Ectodermal cell (in vitro differentiated cells): ENCODE data around the gene C17orf78. TPM values are rescaled to one million over a fixed set of nuclear protein-coding genes. Genes with fewer than 3 reads are reported as not detected.
"Not testable (repeated sequence)": the region's sequence is repeated elsewhere in the genome, so short reads cannot be mapped to it uniquely, and the experiment has no call there.

ENCODE experiments used
- H3K27ac ChIP-seq: 2 replicates; pipeline ENCODE4 v1.7.0; 2013; ENCODE audit warnings: mild to moderate bottlenecking, low read depth, low read length; ENCODE audit not compliant: insufficient read depth, poor library complexity, severe bottlenecking
- H3K27me3 ChIP-seq: 2 replicates; pipeline ENCODE4 v1.7.0; 2013; ENCODE audit warnings: mild to moderate bottlenecking, low read length; ENCODE audit not compliant: insufficient read depth, control insufficient read depth, poor library complexity, severe bottlenecking
- H3K36me3 ChIP-seq: one replicate; pipeline ENCODE4 v1.7.0; 2013; ENCODE audit warnings: low read length; ENCODE audit not compliant: control insufficient read depth, insufficient read depth
- H3K4me1 ChIP-seq: one replicate; pipeline ENCODE4 v1.7.0; 2013; ENCODE audit warnings: low read length; ENCODE audit not compliant: control insufficient read depth, insufficient read depth
- H3K4me3 ChIP-seq: 2 replicates; pipeline ENCODE4 v1.7.0; 2013; ENCODE audit warnings: low read depth, low read length, control low read depth; ENCODE audit not compliant: insufficient read depth
- H3K9me3 ChIP-seq: 2 replicates; pipeline ENCODE4 v1.7.0; 2013; ENCODE audit warnings: mild to moderate bottlenecking, low read length, moderate library complexity; ENCODE audit not compliant: control insufficient read depth
- WGBS, 2 experiments: methylation state at CpG; one replicate each; pipeline ENCODE4 v1.1.7; 2013; ENCODE audit warnings: missing lambda C conversion rate in 2 of 2; 5-methylcytosine and 5-hydroxymethylcytosine counted together
- polyA plus RNA-seq, 4 experiments: library from polyadenylated mRNA; stranded (reverse); fragments of 50-300 nt; gene quantifications; one replicate each; pipeline ENCODE4 v1.2.3, GENCODE V29; 2013

The C17orf78 gene
- not detected for polyA plus RNA-seq (2013, experiment 1 of 4)
- polyA plus RNA-seq (2013, experiment 2 of 4) = not detected
- polyA plus RNA-seq (2013, experiment 3 of 4) = not detected
- polyA plus RNA-seq (2013, experiment 4 of 4) = not detected

- H3K4me1 ChIP-seq = no peaks in the 10 kb centered on the region
- no peaks in the 10 kb centered on the region for H3K9me3 ChIP-seq
- H3K4me3 ChIP-seq = no peak within 1 kb of the TSS
- H3K27ac ChIP-seq = no peak within 1 kb of the TSS
- H3K27me3 ChIP-seq = no peaks in the 10 kb centered on the region
- no peaks in the 10 kb centered on the region for H3K36me3 ChIP-seq
- 93 to 94% methylated on average over 7 of the region's 7 CpGs for WGBS, 2 experiments
These were observed at the start of gene C17orf78 for GRCh38 chr17:37375706-37376105. Gene C17orf78 (plus strand): TSS chr17:37375985. CDS start chr17:37376093, 108 bp downstream.

DNA sequence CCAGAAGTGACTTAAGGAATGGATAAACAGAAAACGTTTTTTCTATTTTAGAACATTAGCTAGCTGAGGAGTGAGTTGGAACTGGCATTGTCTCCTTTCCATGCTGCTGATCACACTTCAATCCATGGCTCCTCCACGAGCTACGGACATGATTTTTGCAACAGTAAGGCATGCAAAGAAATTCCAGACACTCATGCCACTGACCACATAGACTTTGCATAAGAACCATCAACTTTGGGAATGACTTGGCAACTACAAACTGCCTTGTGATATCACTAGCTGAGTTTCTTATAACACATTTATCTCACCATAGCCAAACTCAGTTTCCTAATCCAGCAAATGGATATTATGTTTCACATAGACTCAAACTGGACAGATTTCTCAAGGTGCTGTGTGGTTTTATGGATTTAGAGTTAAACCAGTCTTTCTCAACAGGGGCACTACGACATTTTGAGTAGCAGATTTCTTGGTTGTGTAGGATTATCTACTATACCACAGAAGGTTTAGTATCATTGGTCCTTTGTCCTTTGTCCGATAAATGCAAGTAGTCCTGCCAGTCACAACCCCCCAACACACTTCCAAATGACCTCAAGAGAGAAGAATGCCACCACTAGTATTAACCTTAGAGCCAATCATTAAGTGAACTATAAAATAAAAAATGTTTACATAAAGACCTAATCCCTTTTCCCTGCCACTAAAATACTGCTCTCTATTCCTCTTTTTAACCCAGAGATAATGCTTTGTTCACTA, 48.3 kb upstream of the C17orf78 start:
- Histone ChIP-seq H3K27me3 (no peaks in the 10 kb centered on the region), H3K4me3 (no peak overlapping the region), H3K27ac (no peak overlapping the region), H3K36me3 (peaks cover 18% of the 10 kb centered on the region), H3K4me1 (no peaks in the 10 kb centered on the region), H3K9me3 (no peaks in the 10 kb centered on the region)
- 88 to 91% methylated on average over 5 of the region's 5 CpGs for WGBS, 2 experiments

GRCh38 chr17:37338847-37339246, 36.9 kb upstream of the C17orf78 start:
- Histone ChIP-seq H3K27ac (no peak overlapping the region), H3K27me3 (no peaks in the 10 kb centered on the region), H3K4me1 (no peaks in the 10 kb centered on the region), H3K9me3 (no peaks in the 10 kb centered on the region), H3K36me3 (no peaks in the 10 kb centered on the region), H3K4me3 (no peak overlapping the region)
- 93 to 95% methylated on average over 3 of the region's 3 CpGs for WGBS, 2 experiments

- no peaks in the 10 kb centered on the region for H3K36me3 ChIP-seq
- no peaks in the 10 kb centered on the region for H3K4me1 ChIP-seq
- no peak overlapping the region for H3K27ac ChIP-seq
- H3K4me3 ChIP-seq = no peak overlapping the region
- WGBS, 2 experiments = 89 to 92% methylated on average over 3 of the region's 3 CpGs
- H3K27me3 ChIP-seq = no peaks in the 10 kb centered on the region
- no peaks in the 10 kb centered on the region for H3K9me3 ChIP-seq
These were observed 36.5 kb upstream of the C17orf78 start for GRCh38 chr17:37339321-37339720.

- no peaks in the 10 kb centered on the region for H3K4me1 ChIP-seq
- no peak overlapping the region for H3K27ac ChIP-seq
- H3K36me3 ChIP-seq = no peaks in the 10 kb centered on the region
- H3K9me3 ChIP-seq = no peaks in the 10 kb centered on the region
- H3K4me3 ChIP-seq = no peak overlapping the region
- 86 to 100% methylated on average over 1 of the region's 2 CpGs for WGBS, 2 experiments
- H3K27me3 ChIP-seq = no peaks in the 10 kb centered on the region
These were observed 35.0 kb upstream of the C17orf78 start for GRCh38 chr17:37340804-37341203.

- H3K4me3 ChIP-seq = no peak overlapping the region
- no peaks in the 10 kb centered on the region for H3K27me3 ChIP-seq
- WGBS, 2 experiments = 80 to 95% methylated on average over 2 of the region's 2 CpGs
- H3K4me1 ChIP-seq = no peaks in the 10 kb centered on the region
- H3K27ac ChIP-seq = no peak overlapping the region
- H3K9me3 ChIP-seq = no peaks in the 10 kb centered on the region
- H3K36me3 ChIP-seq = peaks cover 7% of the 10 kb centered on the region
These were observed 33.2 kb upstream of the C17orf78 start for GRCh38 chr17:37342589-37342988.

DNA sequence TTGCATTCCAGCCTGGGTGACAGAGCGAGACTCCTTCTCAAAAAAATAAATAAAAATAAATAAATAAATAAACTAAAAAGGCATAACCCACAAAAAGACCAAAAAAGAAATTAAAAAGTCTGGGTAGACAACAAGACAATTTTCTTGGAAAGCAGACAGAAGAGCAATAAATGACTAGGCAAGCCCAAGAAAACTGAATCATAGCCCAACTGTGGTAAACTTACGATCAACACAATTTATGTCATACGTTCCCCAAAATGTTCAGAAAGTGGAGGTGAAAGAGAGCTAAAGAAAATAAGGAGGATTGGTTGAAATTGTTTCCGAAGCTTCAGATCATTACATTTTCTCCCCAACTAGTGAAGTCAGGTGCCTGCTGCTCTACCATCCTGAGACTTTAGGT, 31.3 kb upstream of the C17orf78 start:
- 95 to 97% methylated on average over 3 of the region's 4 CpGs for WGBS, 2 experiments
- Histone ChIP-seq H3K36me3 (peaks cover 11% of the 10 kb centered on the region), H3K27ac (no peak overlapping the region), H3K4me3 (no peak overlapping the region), H3K27me3 (no peaks in the 10 kb centered on the region), H3K4me1 (no peaks in the 10 kb centered on the region), H3K9me3 (no peaks in the 10 kb centered on the region)

GRCh38 chr17:37346863-37347402, 28.9 kb upstream of the C17orf78 start:
- not testable (repeated sequence) for H3K4me3 ChIP-seq, H3K4me1 ChIP-seq, H3K27ac ChIP-seq, H3K9me3 ChIP-seq, H3K27me3 ChIP-seq
- 95% methylated on average over 8 of the region's 8 CpGs for WGBS, 2 experiments
- H3K36me3 ChIP-seq = peaks cover 11% of the 10 kb centered on the region

DNA sequence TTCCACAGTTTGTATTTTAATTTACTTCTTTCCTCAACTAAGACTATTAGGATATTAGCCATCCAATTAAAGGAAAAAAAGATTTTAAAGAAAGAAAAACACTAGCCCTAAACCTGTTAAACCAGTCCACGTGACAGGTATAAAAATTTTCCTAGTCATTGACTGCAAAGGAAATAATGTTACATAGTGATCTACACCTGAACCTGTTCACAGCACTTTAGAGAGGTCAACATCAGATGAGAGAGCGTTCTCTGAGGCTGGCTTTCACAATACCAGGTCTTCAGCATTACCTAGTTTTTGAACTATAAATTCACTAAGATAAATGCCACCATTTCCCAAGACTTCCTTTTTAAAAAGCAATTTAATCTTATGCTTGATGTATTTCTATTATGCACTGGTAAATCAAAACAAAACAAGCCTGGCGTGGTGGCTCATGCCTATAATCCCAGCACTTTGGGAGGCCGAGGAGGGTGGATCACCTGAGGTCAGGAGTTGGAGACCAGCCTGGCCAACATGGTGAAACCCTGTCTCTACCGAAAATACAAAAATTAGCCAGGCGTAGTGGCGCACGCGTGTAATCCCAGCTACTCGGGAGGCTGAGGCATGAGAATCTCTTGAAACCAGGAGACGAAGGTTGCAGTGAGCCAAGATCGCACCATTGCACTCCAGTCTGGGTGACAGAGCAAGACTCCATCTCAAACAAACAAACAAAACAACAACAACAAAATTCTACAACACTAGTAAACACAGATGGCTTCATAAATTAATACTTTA, 18.8 kb upstream of the C17orf78 start:
- H3K4me3 ChIP-seq, H3K36me3 ChIP-seq, H3K27ac ChIP-seq, H3K9me3 ChIP-seq, H3K27me3 ChIP-seq, H3K4me1 ChIP-seq: not testable (repeated sequence)
- WGBS, 2 experiments = 90% methylated on average over 12 of the region's 12 CpGs
